Measurements from ENCODE around the gene CACNA1E.

CACNA1E gene

GRCh38 chr1:181592255-181592859 is 109.0 kb downstream of the CACNA1E start:
- no peak for DNase-seq

DNA sequence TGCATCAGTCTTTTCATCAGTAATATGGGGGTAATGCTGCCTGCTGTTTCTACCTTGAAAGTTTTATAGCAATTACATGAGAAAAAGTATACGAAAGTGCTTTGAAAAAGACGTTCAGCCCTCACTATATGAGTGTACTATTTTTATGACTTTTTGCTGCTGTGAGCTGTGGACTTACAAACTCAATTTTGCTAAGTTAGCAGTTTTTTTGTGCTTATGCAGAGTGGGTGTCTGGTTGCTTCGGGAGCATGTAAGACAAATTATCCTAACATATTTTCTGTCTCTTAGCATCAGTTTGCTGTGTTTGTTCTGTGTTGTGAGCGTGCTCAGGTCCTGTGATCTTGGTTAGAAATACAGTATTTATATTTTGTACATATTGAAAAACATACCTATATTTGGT is 109.7 kb downstream of the CACNA1E start:
- DNase-seq: no peak

DNA sequence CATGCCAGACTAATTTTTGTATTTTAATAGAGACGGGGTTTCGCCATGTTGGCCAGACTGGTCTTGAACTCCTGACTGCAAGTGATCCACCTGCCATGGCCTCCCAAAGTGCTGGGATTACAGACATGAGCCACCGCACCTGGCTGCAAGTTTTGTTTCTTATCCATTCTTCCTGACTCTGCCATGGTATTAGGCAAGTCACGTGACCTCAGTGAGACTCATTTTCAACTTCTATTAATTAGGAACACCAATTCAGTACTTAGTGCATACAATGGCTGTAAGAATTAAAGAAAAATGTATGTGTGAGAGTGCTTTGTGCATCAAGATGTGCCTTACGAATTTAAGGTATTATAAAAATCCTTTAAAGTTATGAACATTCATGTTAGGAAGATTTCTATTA is 111.2 kb downstream of the CACNA1E start:
- no peak for DNase-seq

DNA sequence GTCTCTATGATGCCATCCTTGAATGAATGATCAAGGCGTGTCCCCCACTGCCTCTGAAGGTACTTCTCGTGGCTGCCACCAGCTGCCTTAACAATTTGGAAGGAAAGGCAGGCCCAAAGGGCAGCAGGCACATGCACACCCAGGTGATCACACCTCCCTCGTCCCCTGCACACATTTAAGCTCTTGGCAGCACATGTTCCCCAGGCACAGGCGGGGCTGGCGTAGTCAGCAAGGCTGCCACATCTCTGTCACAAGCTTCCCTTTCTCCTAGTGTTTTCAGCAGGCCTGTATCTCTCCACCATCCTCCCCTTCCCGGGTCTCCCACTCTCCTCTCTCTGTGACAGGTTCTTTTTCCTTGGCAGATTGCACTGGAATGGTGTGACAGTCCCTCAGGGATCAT is 111.9 kb downstream of the CACNA1E start:
- DNase-seq: no peak

GRCh38 chr1:181601186-181601950 is 118.1 kb downstream of the CACNA1E start:
- DNase-seq: no peak

DNA sequence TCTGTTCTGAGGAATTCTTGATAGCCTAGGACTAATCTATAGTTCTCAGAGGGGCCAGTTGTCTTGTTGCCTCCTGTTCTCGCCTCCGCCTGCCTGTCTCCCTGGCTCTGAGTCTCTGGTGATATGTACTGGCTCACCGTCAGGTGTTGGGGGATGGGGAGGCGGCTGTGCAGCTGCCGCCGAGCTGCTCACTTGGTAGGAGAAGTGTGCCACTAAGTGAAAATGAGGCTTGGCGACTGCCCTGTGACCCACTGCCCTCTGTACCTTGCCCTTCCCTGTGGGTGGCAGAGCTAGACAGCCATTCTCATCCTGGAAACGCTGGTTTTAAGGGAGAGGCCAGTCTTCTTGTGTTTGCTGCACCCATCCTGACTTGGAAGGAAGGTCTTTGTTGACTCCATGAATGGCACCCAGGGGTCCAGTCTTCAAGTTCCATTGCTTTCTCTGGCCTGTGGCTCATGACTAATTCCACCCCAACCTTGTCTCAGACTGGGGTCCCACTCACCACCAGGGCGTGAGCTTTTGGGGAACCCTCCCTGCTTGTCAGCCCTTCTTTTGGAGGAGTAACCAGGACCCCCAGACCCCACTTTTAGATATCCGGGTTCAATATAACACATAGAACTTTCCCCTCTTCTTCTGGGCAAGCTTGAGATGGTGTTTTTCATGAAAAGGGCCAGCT is 120.6 kb downstream of the CACNA1E start:
- no peak for DNase-seq

GRCh38 chr1:181604482-181605249 is 121.3 kb downstream of the CACNA1E start:
- DNase-seq: peak; percentile 54

DNA sequence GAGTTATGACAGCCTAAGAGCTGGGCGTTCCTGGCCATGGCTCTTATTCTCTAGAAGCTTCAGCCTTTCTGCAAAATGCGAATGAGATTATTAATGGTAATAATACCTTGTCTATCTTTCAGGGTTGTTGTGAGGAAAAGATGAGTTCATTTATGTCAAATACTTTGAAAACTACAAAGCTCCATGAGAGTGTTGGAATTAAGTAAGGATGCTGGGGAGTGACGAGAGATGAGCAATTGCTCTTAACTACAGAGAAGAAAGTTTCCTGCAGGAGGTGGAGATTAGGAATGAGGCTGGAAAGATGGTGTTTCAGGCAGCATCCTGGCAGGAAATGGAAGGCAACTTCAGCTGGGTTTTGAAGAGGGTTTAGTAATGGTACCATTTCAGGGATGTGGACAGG is 124.2 kb downstream of the CACNA1E start:
- no peak for DNase-seq

DNA sequence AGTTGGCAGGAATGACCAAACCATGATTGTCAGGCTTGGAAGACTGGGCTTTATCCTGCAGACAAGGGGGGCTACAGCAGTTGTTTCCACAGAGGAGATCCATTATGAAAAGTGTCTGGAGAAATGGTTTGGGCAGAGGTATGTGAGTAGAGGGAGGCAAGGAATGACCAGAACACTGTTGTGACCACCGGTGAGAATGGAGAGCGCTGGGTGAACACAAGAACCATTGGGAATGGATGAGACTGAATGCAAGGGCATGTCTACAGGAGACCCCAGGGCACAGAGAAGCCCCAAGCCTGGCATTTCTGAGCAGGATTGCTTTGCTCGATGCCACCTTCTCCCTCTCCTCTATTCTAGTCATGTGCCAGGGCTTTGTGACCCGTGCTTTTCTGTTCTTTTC is 125.1 kb downstream of the CACNA1E start:
- no peak for DNase-seq

DNA sequence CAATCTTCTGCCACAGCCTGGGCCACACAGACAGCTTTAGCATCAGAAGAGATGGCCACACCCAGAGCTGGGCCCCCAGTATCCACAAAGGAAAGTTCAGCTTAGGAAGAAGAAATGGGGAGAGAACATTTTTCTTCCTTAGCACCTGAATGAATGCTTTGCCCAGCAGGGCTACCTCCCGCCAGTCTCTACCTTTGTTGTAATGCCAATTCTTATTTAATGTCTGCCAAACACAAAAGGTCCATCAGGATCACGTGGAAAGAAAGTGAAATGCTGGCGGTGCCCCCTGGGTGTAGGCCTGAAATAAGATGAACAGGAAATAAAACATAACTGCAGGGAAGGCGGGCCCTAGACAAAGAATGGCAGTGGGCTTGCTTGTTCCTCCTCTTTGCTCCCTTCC is 125.6 kb downstream of the CACNA1E start:
- no peak for DNase-seq

DNA sequence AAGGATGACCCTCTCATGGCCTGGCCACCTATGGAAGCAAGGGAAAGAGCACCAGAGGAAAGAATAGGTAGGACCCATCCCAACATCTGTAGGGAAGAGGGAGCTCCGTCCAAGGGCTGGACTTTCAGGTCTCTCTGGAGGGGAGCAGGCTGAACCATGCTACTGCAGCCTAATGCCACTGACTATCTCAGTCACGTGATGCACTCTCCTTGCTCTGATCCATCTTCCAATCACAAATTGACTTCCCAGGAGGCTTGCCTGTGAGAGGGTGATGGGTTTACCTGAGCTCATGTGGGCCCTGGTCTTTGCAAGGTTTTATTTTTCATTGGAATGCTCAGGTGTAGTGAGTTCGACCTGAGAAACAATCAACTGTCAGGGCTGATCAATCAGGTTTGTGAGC is 128.8 kb downstream of the CACNA1E start:
- no peak for DNase-seq

DNA sequence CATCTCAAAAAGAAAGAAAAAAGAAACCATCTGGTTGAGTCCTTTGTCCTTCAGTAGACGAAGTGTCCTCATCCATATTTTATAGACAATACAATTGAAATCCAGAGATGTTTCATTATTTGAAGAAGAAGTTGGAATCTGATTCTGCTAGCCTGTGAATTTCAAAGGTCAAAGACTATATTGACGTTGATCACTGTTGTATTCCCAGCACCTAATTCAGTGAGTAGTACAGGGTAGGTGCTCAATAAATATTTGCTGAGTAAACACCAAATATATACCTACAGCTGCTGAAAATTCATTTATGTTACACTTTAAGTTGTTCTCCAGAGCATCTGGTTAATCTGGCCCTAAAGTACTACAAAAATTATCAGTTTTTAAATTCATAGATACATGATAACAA is 135.2 kb downstream of the CACNA1E start:
- DNase-seq: no peak

- DNase-seq: no peak
These were observed 136.9 kb downstream of the CACNA1E start for GRCh38 chr1:181620183-181620582.

GRCh38 chr1:181623850-181624249 is 140.5 kb downstream of the CACNA1E start:
- no peak for DNase-seq

- DNase-seq: no peak
These were observed 143.1 kb downstream of the CACNA1E start for GRCh38 chr1:181626279-181626938.

DNA sequence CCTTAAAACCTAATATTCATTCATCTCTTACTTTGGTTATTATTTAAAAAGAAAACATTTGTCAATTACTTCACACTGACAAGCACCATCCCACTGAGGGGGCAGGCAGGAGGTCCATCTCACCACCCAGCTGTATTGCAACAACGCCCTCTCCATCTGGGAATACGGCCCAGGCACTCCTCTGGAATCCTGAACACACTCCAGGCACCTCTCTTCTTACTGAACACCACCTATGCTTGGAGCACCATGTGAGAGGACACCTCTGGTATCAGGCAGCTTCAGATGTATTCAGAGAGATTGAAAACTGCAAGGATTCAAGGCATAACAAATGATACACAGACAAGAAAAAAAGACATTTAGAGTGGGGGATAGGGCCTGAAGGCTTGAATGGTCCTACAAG is 147.1 kb downstream of the CACNA1E start:
- no peak for DNase-seq

DNA sequence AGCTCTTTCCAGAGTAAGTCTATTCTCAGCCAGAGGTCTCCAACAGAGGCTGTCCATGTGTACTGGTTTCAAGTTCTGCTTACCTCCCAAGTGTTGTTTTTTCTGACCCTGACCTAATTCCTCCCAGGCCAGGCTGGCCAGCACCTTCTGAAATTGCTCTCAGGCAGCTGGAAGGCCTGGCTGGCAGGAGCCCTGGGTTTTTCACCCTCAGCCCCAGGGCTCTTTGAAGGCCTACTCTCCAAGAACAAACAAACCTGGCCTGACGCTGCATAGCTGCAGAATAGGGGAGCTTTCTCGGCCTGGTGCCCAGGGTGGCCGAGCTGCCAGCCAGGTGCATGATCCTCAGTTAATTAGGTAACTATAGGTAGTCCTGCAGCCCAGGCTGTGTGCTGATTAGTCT is 147.5 kb downstream of the CACNA1E start:
- DNase-seq: no peak

- DNase-seq: no peak
These were observed 149.2 kb downstream of the CACNA1E start for GRCh38 chr1:181632492-181632891.

GRCh38 chr1:181632960-181633359 is 149.6 kb downstream of the CACNA1E start:
- no peak for DNase-seq

- no peak for DNase-seq
These were observed 151.8 kb downstream of the CACNA1E start for GRCh38 chr1:181635110-181635509.

GRCh38 chr1:181637998-181638397 is 154.7 kb downstream of the CACNA1E start:
- DNase-seq: no peak

GRCh38 chr1:181640956-181641355 is 157.6 kb downstream of the CACNA1E start:
- DNase-seq: no peak

GRCh38 chr1:181643631-181644030 is 160.3 kb downstream of the CACNA1E start:
- DNase-seq: no peak
